ENCODE measurements around the gene CYBRD1. TPM values are rescaled to one million over a fixed set of nuclear protein-coding genes. Genes with fewer than 3 reads are reported as not detected.

Gene CYBRD1
- total RNA-seq, 4 donors from 2014 or later = 201 to 603 (median 522) TPM

GRCh38 chr2:171587567-171587966 lies 65.3 kb downstream of the CYBRD1 start:
- no peak for TF ChIP-seq CTCF (IDR thresholded peaks at IDR 0.05; ENCODE audit: low read depth)

GRCh38 chr2:171590116-171590515 lies 67.8 kb downstream of the CYBRD1 start:
- no peak for TF ChIP-seq CTCF (IDR thresholded peaks at IDR 0.05; ENCODE audit: low read depth)

GRCh38 chr2:171592036-171592555 lies 69.8 kb downstream of the CYBRD1 start:
- TF ChIP-seq CTCF (IDR thresholded peaks at IDR 0.05; ENCODE audit: low read depth) = no peak

GRCh38 chr2:171595456-171595855 lies 73.2 kb downstream of the CYBRD1 start:
- TF ChIP-seq CTCF (IDR thresholded peaks at IDR 0.05; ENCODE audit: low read depth) = no peak

GRCh38 chr2:171595896-171596295 lies 73.6 kb downstream of the CYBRD1 start:
- no peak for TF ChIP-seq CTCF (IDR thresholded peaks at IDR 0.05; ENCODE audit: low read depth)

GRCh38 chr2:171598713-171599319 lies 76.5 kb downstream of the CYBRD1 start:
- no peak for TF ChIP-seq CTCF (IDR thresholded peaks at IDR 0.05; ENCODE audit: low read depth)

GRCh38 chr2:171600126-171600525 lies 77.9 kb downstream of the CYBRD1 start:
- no peak for TF ChIP-seq CTCF (IDR thresholded peaks at IDR 0.05; ENCODE audit: low read depth)
